BLaER1 (cell line): ENCODE data around the gene ADAMTS13.

Source experiments
- H3K27ac ChIP-seq: shearing (Covaris generic); formaldehyde crosslinking; 2 replicates; pipeline ENCODE4 v1.8.1; 2022
- H3K27me3 ChIP-seq: shearing (Covaris generic); formaldehyde crosslinking; 2 replicates; pipeline ENCODE4 v1.8.1; 2022
- H3K36me3 ChIP-seq: shearing (Covaris generic); formaldehyde crosslinking; 2 replicates; pipeline ENCODE4 v1.8.1; 2022
- H3K4me1 ChIP-seq: shearing (Covaris generic); formaldehyde crosslinking; 2 replicates; pipeline ENCODE4 v1.8.1; 2022
- H3K4me2 ChIP-seq: shearing (Covaris generic); formaldehyde crosslinking; 2 replicates; pipeline ENCODE4 v1.8.1; 2022
- H3K4me3 ChIP-seq: shearing (Covaris generic); formaldehyde crosslinking; 2 replicates; pipeline ENCODE4 v1.8.1; 2022
- H3K9ac ChIP-seq: shearing (Covaris generic); formaldehyde crosslinking; 2 replicates; pipeline ENCODE4 v1.8.1; 2022
- H3K9me3 ChIP-seq: shearing (Covaris generic); formaldehyde crosslinking; 2 replicates; pipeline ENCODE4 v1.8.1; 2022
- H4K20me1 ChIP-seq: shearing (Covaris generic); formaldehyde crosslinking; 2 replicates; pipeline ENCODE4 v1.8.1; 2022
- Cebpa-rat ChIP-seq: shearing (Covaris generic); IDR thresholded peaks from 2 replicates; pipeline ENCODE4 v1.8.1; 2022

The ADAMTS13 gene

GRCh38 chr9:133425049-133425632 is 3.0 kb downstream of the ADAMTS13 start:
- H3K36me3 ChIP-seq = no peaks in the 10 kb centered on the region
- H3K27ac ChIP-seq = no peak overlapping the region
- no peak for TF ChIP-seq Cebpa-rat
- no peak overlapping the region for H3K4me2 ChIP-seq
- no peak overlapping the region for H3K4me3 ChIP-seq
- peaks cover 44% of the 10 kb centered on the region for H3K27me3 ChIP-seq
- H4K20me1 ChIP-seq = no peaks in the 10 kb centered on the region
- H3K9ac ChIP-seq = no peak overlapping the region
- peaks cover 20% of the 10 kb centered on the region for H3K4me1 ChIP-seq
- peaks cover 11% of the 10 kb centered on the region for H3K9me3 ChIP-seq

GRCh38 chr9:133426011-133426410 is 3.8 kb downstream of the ADAMTS13 start:
- Histone ChIP-seq H3K27ac (no peak overlapping the region), H3K9ac (no peak overlapping the region), H3K36me3 (no peaks in the 10 kb centered on the region), H4K20me1 (no peaks in the 10 kb centered on the region), H3K27me3 (peaks cover 46% of the 10 kb centered on the region), H3K4me1 (peaks cover 14% of the 10 kb centered on the region), H3K9me3 (peaks cover 11% of the 10 kb centered on the region), H3K4me2 (no peak overlapping the region), H3K4me3 (no peak overlapping the region)
- TF ChIP-seq Cebpa-rat = no peak

GRCh38 chr9:133427658-133428348 is 5.6 kb downstream of the ADAMTS13 start:
- Histone ChIP-seq H3K4me1 (peaks cover 8% of the 10 kb centered on the region; the same call in 1 of the 2 replicates), H3K4me3 (no peak overlapping the region; the same call in 1 of the 2 replicates)

GRCh38 chr9:133428617-133429101 is 6.5 kb downstream of the ADAMTS13 start:
- Histone ChIP-seq H3K27me3 (peaks cover 46% of the 10 kb centered on the region), H3K9ac (no peak overlapping the region), H3K27ac (no peak overlapping the region), H3K4me2 (no peak overlapping the region), H3K4me1 (peaks cover 8% of the 10 kb centered on the region; the same call in 1 of the 2 replicates), H3K9me3 (peaks cover 11% of the 10 kb centered on the region), H3K4me3 (no peak overlapping the region), H3K36me3 (no peaks in the 10 kb centered on the region), H4K20me1 (no peaks in the 10 kb centered on the region)
- TF ChIP-seq Cebpa-rat = no peak

More at GRCh38 chr9:133427658-133428348, 5.6 kb downstream of the ADAMTS13 start:
- Histone ChIP-seq H3K27me3 (peaks cover 46% of the 10 kb centered on the region), H3K4me2 (no peak overlapping the region), H3K36me3 (no peaks in the 10 kb centered on the region), H3K9ac (no peak overlapping the region), H3K27ac (no peak overlapping the region), H3K9me3 (peaks cover 11% of the 10 kb centered on the region), H4K20me1 (no peaks in the 10 kb centered on the region)
- TF ChIP-seq Cebpa-rat = no peak

- H3K9me3 ChIP-seq = peaks cover 11% of the 10 kb centered on the region
- H3K9ac ChIP-seq = no peak overlapping the region
- peaks cover 46% of the 10 kb centered on the region for H3K27me3 ChIP-seq
- no peaks in the 10 kb centered on the region for H3K36me3 ChIP-seq
- H4K20me1 ChIP-seq = no peaks in the 10 kb centered on the region
- peaks cover 9% of the 10 kb centered on the region; the same call in 1 of the 2 replicates for H3K4me1 ChIP-seq
- no peak for TF ChIP-seq Cebpa-rat
- no peak overlapping the region for H3K4me2 ChIP-seq
- no peak overlapping the region for H3K4me3 ChIP-seq
- H3K27ac ChIP-seq = no peak overlapping the region
These were observed 7.0 kb downstream of the ADAMTS13 start for GRCh38 chr9:133429214-133429613.

GRCh38 chr9:133429641-133430161 is 7.5 kb downstream of the ADAMTS13 start:
- Histone ChIP-seq H3K4me2 (no peak overlapping the region), H4K20me1 (no peaks in the 10 kb centered on the region), H3K4me3 (no peak overlapping the region)

GRCh38 chr9:133430244-133430643 is 8.1 kb downstream of the ADAMTS13 start:
- Histone ChIP-seq H3K4me3 (no peak overlapping the region), H3K27ac (no peak overlapping the region), H3K36me3 (no peaks in the 10 kb centered on the region)

More at GRCh38 chr9:133429641-133430161, 7.5 kb downstream of the ADAMTS13 start:
- no peak for TF ChIP-seq Cebpa-rat
- Histone ChIP-seq H3K4me1 (peaks cover 14% of the 10 kb centered on the region), H3K9me3 (peaks cover 11% of the 10 kb centered on the region), H3K9ac (no peak overlapping the region), H3K36me3 (no peaks in the 10 kb centered on the region), H3K27ac (no peak overlapping the region), H3K27me3 (peaks cover 46% of the 10 kb centered on the region)

GRCh38 chr9:133433351-133433843 is 11.2 kb downstream of the ADAMTS13 start:
- Histone ChIP-seq H3K4me2 (no peak overlapping the region), H3K27me3 (peaks cover 19% of the 10 kb centered on the region), H3K9me3 (no peaks in the 10 kb centered on the region; the same call in 1 of the 2 replicates), H3K36me3 (no peaks in the 10 kb centered on the region), H4K20me1 (no peaks in the 10 kb centered on the region), H3K9ac (no peak overlapping the region), H3K4me3 (no peak overlapping the region), H3K4me1 (peaks cover 51% of the 10 kb centered on the region), H3K27ac (no peak overlapping the region)
- no peak for TF ChIP-seq Cebpa-rat

More at GRCh38 chr9:133430244-133430643, 8.1 kb downstream of the ADAMTS13 start:
- H3K9me3 ChIP-seq = peaks cover 11% of the 10 kb centered on the region
- peaks cover 19% of the 10 kb centered on the region for H3K4me1 ChIP-seq
- no peaks in the 10 kb centered on the region for H4K20me1 ChIP-seq
- no peak overlapping the region for H3K9ac ChIP-seq
- H3K4me2 ChIP-seq = no peak overlapping the region; the same call in 1 of the 2 replicates
- H3K27me3 ChIP-seq = peaks cover 46% of the 10 kb centered on the region
- TF ChIP-seq Cebpa-rat = no peak

- no peaks in the 10 kb centered on the region for H3K27me3 ChIP-seq
- no peak overlapping the region for H3K4me3 ChIP-seq
- no peaks in the 10 kb centered on the region for H4K20me1 ChIP-seq
- TF ChIP-seq Cebpa-rat = no peak
- H3K9ac ChIP-seq = no peak overlapping the region
- H3K4me1 ChIP-seq = peaks cover 75% of the 10 kb centered on the region
- no peaks in the 10 kb centered on the region for H3K9me3 ChIP-seq
- no peaks in the 10 kb centered on the region for H3K36me3 ChIP-seq
- peak overlapping the region; percentile 98 for H3K4me2 ChIP-seq
- H3K27ac ChIP-seq = no peak overlapping the region
These were observed 14.5 kb downstream of the ADAMTS13 start for GRCh38 chr9:133436681-133437080.
